Esophagus squamous epithelium (tissue), 4 donors: ENCODE data around the gene ZNF268.

ENCODE experiments used
- POLR2A ChIP-seq, 4 donors: fragments of 450-650 bp; IDR thresholded peaks; one replicate each; pipeline ENCODE4 v1.6.1; 2017; ENCODE audit warnings: antibody characterized with exemption in 4 of 4, mild to moderate bottlenecking in 4 of 4, moderate library complexity in 3 of 4
- TF ChIP-seq, protein P1 (sequence below), 6 experiments: fragments of 450-650 bp in 4 of 6; fragments of 200-600 bp in 2 of 6; sonication (generic) in 2 of 6; IDR thresholded peaks; one replicate each; pipeline ENCODE4 v1.5.1; 2016 to 2019; ENCODE audit warnings: antibody characterized with exemption in 6 of 6, mild to moderate bottlenecking in 4 of 6, moderate library complexity in 4 of 6

DNA sequence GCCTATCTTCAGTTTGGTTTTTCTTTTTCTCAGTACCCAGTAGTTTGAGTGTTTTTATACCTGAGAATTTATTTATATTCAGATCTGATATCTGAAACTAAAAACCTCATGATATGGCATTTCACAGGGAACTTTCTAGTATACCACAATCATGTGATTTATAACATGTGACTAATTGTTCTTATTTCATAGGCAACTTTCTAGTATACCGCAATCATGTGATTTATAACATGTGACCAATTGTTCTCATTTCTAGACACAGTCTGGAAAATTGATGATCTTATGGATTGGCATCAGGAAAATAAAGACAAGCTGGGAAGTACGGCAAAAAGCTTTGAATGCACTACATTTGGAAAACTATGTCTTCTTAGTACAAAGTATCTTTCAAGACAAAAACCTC is 20.6 kb downstream of the ZNF268 start:
- no peak for TF ChIP-seq POLR2A (IDR thresholded peaks at IDR 0.05)
- TF ChIP-seq, protein P1, sequence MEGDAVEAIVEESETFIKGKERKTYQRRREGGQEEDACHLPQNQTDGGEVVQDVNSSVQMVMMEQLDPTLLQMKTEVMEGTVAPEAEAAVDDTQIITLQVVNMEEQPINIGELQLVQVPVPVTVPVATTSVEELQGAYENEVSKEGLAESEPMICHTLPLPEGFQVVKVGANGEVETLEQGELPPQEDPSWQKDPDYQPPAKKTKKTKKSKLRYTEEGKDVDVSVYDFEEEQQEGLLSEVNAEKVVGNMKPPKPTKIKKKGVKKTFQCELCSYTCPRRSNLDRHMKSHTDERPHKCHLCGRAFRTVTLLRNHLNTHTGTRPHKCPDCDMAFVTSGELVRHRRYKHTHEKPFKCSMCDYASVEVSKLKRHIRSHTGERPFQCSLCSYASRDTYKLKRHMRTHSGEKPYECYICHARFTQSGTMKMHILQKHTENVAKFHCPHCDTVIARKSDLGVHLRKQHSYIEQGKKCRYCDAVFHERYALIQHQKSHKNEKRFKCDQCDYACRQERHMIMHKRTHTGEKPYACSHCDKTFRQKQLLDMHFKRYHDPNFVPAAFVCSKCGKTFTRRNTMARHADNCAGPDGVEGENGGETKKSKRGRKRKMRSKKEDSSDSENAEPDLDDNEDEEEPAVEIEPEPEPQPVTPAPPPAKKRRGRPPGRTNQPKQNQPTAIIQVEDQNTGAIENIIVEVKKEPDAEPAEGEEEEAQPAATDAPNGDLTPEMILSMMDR (IDR thresholded peaks at IDR 0.05) = no peak
